Astrocyte of the cerebellum (primary cell): Measurements from ENCODE around the gene S1PR1.

Experiments used
- DNase-seq: peaks from one replicate; pipeline ENCODE4 v3.0.0-alpha.2; 2011; ENCODE audit warnings: low read depth
- H3K4me3 ChIP-seq: 2 replicates; pipeline ENCODE4 v1.5.1; 2011; ENCODE audit warnings: mild to moderate bottlenecking, low read depth, low read length, moderate library complexity
- in situ Hi-C: cut with HindIII; loops from 2 replicates; pipeline ENCODE4 v1.10.0; 2017; ENCODE audit warnings: low sequenced_read_pairs
- TF ChIP-seq, protein P1 (sequence below): IDR thresholded peaks from 2 replicates; pipeline ENCODE4 v1.5.1; 2012; ENCODE audit warnings: low read length, low read depth, moderate library complexity, mild to moderate bottlenecking; ENCODE audit errors: missing control alignments

S1PR1 gene

DNA sequence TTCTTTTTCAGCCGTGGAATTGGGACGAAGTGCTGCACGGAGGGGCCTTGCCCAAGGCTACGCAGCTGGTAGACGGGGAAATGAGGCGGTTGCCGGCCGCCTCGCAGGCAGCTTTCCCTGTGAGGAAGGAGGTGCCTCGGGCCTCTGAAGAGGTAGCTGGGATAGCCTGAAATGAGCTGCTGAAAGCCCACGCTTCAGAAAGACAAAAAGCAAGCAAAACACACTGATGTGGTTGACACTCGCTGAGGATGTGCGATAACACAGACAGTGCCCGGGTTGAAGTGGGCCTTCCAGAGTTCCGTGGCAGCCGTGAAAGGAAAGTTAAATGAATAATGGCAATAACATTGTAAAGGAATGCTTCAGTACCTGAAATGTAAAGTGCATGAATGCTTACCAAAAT is 47.2 kb downstream of the S1PR1 start:
- TF ChIP-seq, protein P1, sequence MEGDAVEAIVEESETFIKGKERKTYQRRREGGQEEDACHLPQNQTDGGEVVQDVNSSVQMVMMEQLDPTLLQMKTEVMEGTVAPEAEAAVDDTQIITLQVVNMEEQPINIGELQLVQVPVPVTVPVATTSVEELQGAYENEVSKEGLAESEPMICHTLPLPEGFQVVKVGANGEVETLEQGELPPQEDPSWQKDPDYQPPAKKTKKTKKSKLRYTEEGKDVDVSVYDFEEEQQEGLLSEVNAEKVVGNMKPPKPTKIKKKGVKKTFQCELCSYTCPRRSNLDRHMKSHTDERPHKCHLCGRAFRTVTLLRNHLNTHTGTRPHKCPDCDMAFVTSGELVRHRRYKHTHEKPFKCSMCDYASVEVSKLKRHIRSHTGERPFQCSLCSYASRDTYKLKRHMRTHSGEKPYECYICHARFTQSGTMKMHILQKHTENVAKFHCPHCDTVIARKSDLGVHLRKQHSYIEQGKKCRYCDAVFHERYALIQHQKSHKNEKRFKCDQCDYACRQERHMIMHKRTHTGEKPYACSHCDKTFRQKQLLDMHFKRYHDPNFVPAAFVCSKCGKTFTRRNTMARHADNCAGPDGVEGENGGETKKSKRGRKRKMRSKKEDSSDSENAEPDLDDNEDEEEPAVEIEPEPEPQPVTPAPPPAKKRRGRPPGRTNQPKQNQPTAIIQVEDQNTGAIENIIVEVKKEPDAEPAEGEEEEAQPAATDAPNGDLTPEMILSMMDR = no peak
- in situ Hi-C loops = no loop called here
- no peak for DNase-seq
- H3K4me3 ChIP-seq = no peak overlapping the region

DNA sequence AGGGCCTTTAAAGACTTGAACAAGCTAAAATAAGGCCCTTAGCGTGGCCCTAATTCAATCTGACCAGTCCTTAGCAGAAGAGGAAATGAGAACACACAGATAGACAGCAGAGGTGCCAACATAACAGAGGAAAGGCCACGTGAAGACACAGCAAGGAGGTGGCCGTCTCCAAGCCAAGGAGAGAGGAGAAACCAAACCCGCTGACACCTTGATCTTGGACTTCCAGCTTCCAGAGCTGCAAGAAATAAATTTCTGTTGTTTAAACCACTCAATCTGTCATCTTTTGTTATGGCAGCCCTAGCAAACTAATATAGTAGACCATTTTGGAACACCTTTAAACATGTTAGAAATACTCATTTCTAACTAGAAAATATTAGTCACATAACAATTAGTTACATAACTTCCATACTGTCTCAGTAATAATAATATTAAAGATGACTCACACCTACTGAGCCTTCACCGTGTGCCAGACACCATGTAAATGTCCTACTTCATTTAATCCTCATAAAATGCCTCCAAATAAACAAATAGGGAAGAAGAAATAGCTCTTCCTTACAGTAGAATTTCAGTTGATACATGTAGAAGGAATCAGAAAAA is 47.9 kb downstream of the S1PR1 start:
- DNase-seq = no peak
- in situ Hi-C loops = no loop called here
- no peak overlapping the region for H3K4me3 ChIP-seq
- TF ChIP-seq, protein P1 = no peak

DNA sequence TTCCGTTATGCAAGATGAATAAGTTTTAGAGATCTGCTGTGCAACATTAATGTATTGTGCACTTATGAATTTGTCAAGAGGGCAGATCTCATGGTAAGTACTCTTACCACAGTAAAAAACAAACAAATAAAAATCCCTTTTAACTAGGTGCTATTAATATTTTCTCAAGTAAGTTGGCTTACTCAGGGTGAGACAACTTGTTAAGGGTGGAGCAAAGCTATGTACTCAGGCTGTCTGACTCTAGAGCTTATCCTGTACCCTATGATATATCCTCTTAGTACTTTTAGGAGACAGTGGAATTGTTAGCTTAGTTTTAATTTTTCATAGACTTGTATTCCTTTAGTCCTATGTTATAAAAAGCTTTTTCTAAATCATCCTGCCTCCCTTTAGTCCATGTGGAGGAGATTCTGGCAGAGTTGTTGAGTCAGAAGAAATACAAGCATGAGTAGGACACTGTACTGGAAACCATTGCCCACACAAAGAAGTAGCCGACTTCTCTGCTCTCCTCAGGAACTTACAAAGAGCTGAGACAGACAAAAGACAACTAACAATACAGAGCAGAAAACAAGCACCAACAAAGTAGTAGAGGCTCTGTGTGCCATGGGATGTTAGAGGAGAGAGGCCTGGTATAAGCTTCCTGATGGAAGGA is 49.2 kb downstream of the S1PR1 start:
- TF ChIP-seq, protein P1 = no peak
- in situ Hi-C loops = no loop called here
- H3K4me3 ChIP-seq = no peak overlapping the region
- no peak for DNase-seq

DNA sequence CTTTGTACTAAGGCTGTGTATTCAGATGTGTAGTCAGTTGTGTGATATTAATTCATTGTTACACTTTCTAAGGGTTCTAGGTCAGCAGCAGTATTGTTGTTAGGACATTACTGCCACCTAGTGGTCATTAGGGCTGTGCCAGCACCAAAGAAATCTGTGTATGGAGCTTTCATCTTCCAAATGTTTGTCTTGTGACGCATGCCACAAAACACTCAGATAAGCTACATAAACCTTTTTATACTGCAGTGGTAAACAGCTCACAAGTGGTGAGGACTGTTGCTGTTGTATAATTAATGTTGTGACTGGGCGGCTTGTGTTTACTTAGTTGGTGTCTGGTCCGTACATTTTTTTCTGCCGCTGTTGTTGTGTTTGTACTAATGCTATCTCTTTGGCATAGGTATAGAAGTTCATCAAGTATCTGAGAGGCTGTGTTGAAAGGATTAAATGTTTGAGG is 51.7 kb downstream of the S1PR1 start:
- TF ChIP-seq, protein P1 = peak; percentile 90
- DNase-seq = peak; percentile 78
- in situ Hi-C loops = no loop called here
- no peak overlapping the region for H3K4me3 ChIP-seq

DNA sequence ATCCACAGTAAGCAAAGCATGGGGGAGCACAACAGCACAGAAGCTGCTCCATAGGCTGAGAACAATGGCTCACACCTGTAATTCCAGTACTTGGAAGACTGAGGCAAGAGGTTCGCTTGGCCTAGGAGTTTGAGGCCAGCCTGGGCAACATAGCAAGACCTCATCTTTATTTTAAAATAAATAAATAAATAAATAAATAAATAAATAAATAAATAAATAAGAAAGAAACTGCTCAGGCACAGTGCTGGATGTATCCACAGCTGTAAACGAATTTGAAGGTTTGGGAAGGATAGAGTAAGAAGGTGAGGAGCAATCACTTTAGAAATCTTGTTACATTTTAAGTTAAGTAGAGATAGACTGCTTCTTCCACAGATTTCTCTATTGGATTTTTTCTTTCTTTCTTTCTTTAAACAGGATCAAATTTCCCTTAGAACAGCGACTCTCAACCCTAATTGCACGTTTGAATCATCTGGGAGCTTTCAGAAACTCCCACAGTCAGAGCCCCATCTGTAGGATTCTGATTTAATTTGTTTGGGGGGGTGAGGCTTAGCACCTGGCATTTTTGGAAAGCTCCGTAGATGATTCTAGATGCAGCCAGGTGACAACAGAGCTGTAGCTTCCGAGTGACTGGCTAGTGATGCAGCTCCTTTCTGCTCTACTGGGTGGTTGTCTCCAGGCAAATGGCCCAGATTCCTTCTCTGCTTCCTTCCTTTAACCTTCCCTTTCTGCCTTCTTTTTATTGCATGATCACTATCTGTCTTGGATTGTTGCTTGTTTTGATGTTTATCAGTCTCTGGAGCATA is 53.5 kb downstream of the S1PR1 start:
- no peak overlapping the region for H3K4me3 ChIP-seq
- TF ChIP-seq, protein P1 = no peak
- in situ Hi-C loops = no loop called here
- no peak for DNase-seq
